Loucy (cell line): Measurements from ENCODE around the gene TMEM169.

Experiments used
- H2AFZ ChIP-seq: fragments of 200-600 bp; sonication (generic); 2 replicates; pipeline ENCODE4 v1.6.0; 2016; ENCODE audit warnings: antibody characterized with exemption, mild to moderate bottlenecking, low read length, moderate library complexity
- H3F3A ChIP-seq: fragments of 200-600 bp; 2 replicates; pipeline ENCODE4 v1.6.0; 2016; ENCODE audit warnings: antibody characterized with exemption, low read depth, mild to moderate bottlenecking
- H3K27me3 ChIP-seq: fragments of 200-600 bp; sonication (generic); 2 replicates; pipeline ENCODE4 v1.6.1; 2014; ENCODE audit warnings: low read length, mild to moderate bottlenecking; ENCODE audit not compliant: insufficient read depth, poor library complexity, severe bottlenecking
- H3K36me3 ChIP-seq: fragments of 200-600 bp; sonication (generic); 2 replicates; pipeline ENCODE4 v1.6.1; 2016; ENCODE audit warnings: low read length; ENCODE audit not compliant: insufficient read depth
- H3K4me1 ChIP-seq: fragments of 200-600 bp; sonication (generic); 2 replicates; pipeline ENCODE4 v1.5.1; 2014; ENCODE audit warnings: low read length, mild to moderate bottlenecking; ENCODE audit not compliant: insufficient read depth, poor library complexity, severe bottlenecking
- H3K4me2 ChIP-seq: fragments of 200-600 bp; sonication (generic); 2 replicates; pipeline ENCODE4 v1.6.0; 2014; ENCODE audit warnings: antibody characterized with exemption, low read length, low read depth, mild to moderate bottlenecking; ENCODE audit not compliant: poor library complexity, severe bottlenecking
- H3K4me3 ChIP-seq: fragments of 200-600 bp; sonication (generic); 2 replicates; pipeline ENCODE4 v1.5.1; 2014; ENCODE audit warnings: low read length, mild to moderate bottlenecking, mixed read lengths; ENCODE audit not compliant: poor library complexity, severe bottlenecking
- H3K79me2 ChIP-seq: fragments of 200-600 bp; sonication (generic); 2 replicates; pipeline ENCODE4 v1.6.1; 2014; ENCODE audit warnings: low read length; ENCODE audit not compliant: insufficient read depth
- H3K9ac ChIP-seq: fragments of 200-600 bp; sonication (generic); 2 replicates; pipeline ENCODE4 v1.6.0; 2014; ENCODE audit warnings: mild to moderate bottlenecking, low read depth, low read length, moderate library complexity; ENCODE audit not compliant: poor library complexity, severe bottlenecking
- H3K9me2 ChIP-seq: fragments of 200-600 bp; sonication (generic); replicated peaks from 2 replicates; pipeline ENCODE4 v1.6.1; 2016; ENCODE audit warnings: low read depth, low read length, mixed read lengths
- H3K9me3 ChIP-seq: fragments of 200-600 bp; sonication (generic); 2 replicates; pipeline ENCODE4 v1.6.1; 2014; ENCODE audit warnings: mild to moderate bottlenecking, antibody characterized with exemption, low read length, low read depth; ENCODE audit not compliant: insufficient read depth
- H4K20me1 ChIP-seq: fragments of 200-600 bp; sonication (generic); 2 replicates; pipeline ENCODE4 v1.6.0; 2014; ENCODE audit warnings: antibody characterized with exemption, low read length, mild to moderate bottlenecking; ENCODE audit not compliant: insufficient read depth, poor library complexity, severe bottlenecking
- EZH2phosphoT487 ChIP-seq: fragments of 200-600 bp; IDR thresholded peaks from 2 replicates; pipeline ENCODE4 v1.6.1; 2018; ENCODE audit warnings: antibody characterized with exemption, mild to moderate bottlenecking, moderate library complexity, borderline replicate concordance
- TF ChIP-seq, protein P1 (sequence below): fragments of 200-600 bp; sonication (generic); conservative IDR thresholded peaks from 2 replicates; pipeline ENCODE4 v1.5.1; 2014; ENCODE audit warnings: mild to moderate bottlenecking, antibody characterized with exemption, low read length

Gene TMEM169

GRCh38 chr2:216043949-216044348, 37.8 kb upstream of the TMEM169 start:
- Histone ChIP-seq H3F3A (no peaks in the 10 kb centered on the region), H3K79me2 (no peaks in the 10 kb centered on the region), H3K27me3 (no peaks in the 10 kb centered on the region), H3K9me3 (no peaks in the 10 kb centered on the region), H3K4me1 (no peaks in the 10 kb centered on the region), H3K36me3 (no peaks in the 10 kb centered on the region), H3K9me2 (no peaks in the 10 kb centered on the region), H3K9ac (no peak overlapping the region), H4K20me1 (no peaks in the 10 kb centered on the region), H3K4me3 (no peak overlapping the region), H3K4me2 (no peak overlapping the region), H2AFZ (no peak overlapping the region)
- TF ChIP-seq, protein P1, sequence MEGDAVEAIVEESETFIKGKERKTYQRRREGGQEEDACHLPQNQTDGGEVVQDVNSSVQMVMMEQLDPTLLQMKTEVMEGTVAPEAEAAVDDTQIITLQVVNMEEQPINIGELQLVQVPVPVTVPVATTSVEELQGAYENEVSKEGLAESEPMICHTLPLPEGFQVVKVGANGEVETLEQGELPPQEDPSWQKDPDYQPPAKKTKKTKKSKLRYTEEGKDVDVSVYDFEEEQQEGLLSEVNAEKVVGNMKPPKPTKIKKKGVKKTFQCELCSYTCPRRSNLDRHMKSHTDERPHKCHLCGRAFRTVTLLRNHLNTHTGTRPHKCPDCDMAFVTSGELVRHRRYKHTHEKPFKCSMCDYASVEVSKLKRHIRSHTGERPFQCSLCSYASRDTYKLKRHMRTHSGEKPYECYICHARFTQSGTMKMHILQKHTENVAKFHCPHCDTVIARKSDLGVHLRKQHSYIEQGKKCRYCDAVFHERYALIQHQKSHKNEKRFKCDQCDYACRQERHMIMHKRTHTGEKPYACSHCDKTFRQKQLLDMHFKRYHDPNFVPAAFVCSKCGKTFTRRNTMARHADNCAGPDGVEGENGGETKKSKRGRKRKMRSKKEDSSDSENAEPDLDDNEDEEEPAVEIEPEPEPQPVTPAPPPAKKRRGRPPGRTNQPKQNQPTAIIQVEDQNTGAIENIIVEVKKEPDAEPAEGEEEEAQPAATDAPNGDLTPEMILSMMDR = no peak
- TF ChIP-seq EZH2phosphoT487 = no peak

- H3K4me2 ChIP-seq = no peak overlapping the region
- H2AFZ ChIP-seq = no peak overlapping the region
- H3K9me3 ChIP-seq = no peaks in the 10 kb centered on the region
Measured at GRCh38 chr2:216044883-216045486, 36.7 kb upstream of the TMEM169 start.

GRCh38 chr2:216047397-216047796, 34.3 kb upstream of the TMEM169 start:
- TF ChIP-seq, protein P1 = no peak
- TF ChIP-seq EZH2phosphoT487 = no peak

More at GRCh38 chr2:216044883-216045486, 36.7 kb upstream of the TMEM169 start:
- TF ChIP-seq, protein P1 = no peak
- TF ChIP-seq EZH2phosphoT487 = no peak
- H3K27me3 ChIP-seq = no peaks in the 10 kb centered on the region
- H4K20me1 ChIP-seq = no peaks in the 10 kb centered on the region
- no peaks in the 10 kb centered on the region for H3K9me2 ChIP-seq
- H3K9ac ChIP-seq = no peak overlapping the region
- no peaks in the 10 kb centered on the region for H3F3A ChIP-seq
- no peak overlapping the region for H3K4me3 ChIP-seq
- H3K36me3 ChIP-seq = no peaks in the 10 kb centered on the region
- H3K79me2 ChIP-seq = no peaks in the 10 kb centered on the region
- no peaks in the 10 kb centered on the region for H3K4me1 ChIP-seq

More at GRCh38 chr2:216047397-216047796, 34.3 kb upstream of the TMEM169 start:
- no peaks in the 10 kb centered on the region for H3K36me3 ChIP-seq
- no peaks in the 10 kb centered on the region for H3K9me2 ChIP-seq
- H3K79me2 ChIP-seq = no peaks in the 10 kb centered on the region
- H3K4me2 ChIP-seq = no peak overlapping the region
- no peak overlapping the region for H3K4me3 ChIP-seq
- no peaks in the 10 kb centered on the region for H3K9me3 ChIP-seq
- H3K4me1 ChIP-seq = no peaks in the 10 kb centered on the region
- no peak overlapping the region for H2AFZ ChIP-seq
- H3F3A ChIP-seq = no peaks in the 10 kb centered on the region
- H4K20me1 ChIP-seq = no peaks in the 10 kb centered on the region
- H3K9ac ChIP-seq = no peak overlapping the region
- no peaks in the 10 kb centered on the region for H3K27me3 ChIP-seq
